IPS DF 6.9 (cell line): ENCODE results near the gene SLBP.
"Not testable (repeated sequence)": the region's sequence is repeated elsewhere in the genome, so short reads cannot be mapped to it uniquely, and the experiment has no call there.

Experiments
- DNase-seq: peaks from one replicate; pipeline ENCODE4 v3.0.0-alpha.2; 2013; ENCODE audit warnings: low read depth, low spot score
- H3K27ac ChIP-seq: one replicate; pipeline ENCODE4 v1.5.1; 2013; ENCODE audit warnings: low read length, control low read depth
- H3K27me3 ChIP-seq: 2 replicates; pipeline ENCODE4 v1.6.1; 2013; ENCODE audit warnings: mild to moderate bottlenecking, low read length; ENCODE audit not compliant: control insufficient read depth, insufficient read depth
- H3K36me3 ChIP-seq: 2 replicates; pipeline ENCODE4 v1.6.1; 2013; ENCODE audit warnings: low read length; ENCODE audit not compliant: control insufficient read depth, insufficient read depth
- H3K4me1 ChIP-seq: 2 replicates; pipeline ENCODE4 v1.6.1; 2013; ENCODE audit warnings: low read length; ENCODE audit not compliant: control insufficient read depth, insufficient read depth
- H3K4me3 ChIP-seq: 2 replicates; pipeline ENCODE4 v1.5.1; 2013; ENCODE audit warnings: mild to moderate bottlenecking, low read length
- H3K9me3 ChIP-seq: 2 replicates; pipeline ENCODE4 v1.6.1; 2013; ENCODE audit warnings: low read length, inconsistent platforms; ENCODE audit not compliant: control insufficient read depth, insufficient read depth
- WGBS: extraction: QIAGEN DNeasy Blood & Tissue Kit; methylation state at CpG from one replicate; pipeline ENCODE4 v1.1.7; 2013; ENCODE audit warnings: mixed read lengths, missing lambda C conversion rate; ENCODE audit not compliant: insufficient read length, insufficient coverage; 5-methylcytosine and 5-hydroxymethylcytosine counted together

SLBP gene

GRCh38 chr4:1674682-1675081 is 37.4 kb downstream of the SLBP start:
- H3K27me3 ChIP-seq = no peaks in the 10 kb centered on the region
- no peak for DNase-seq
- no peaks in the 10 kb centered on the region for H3K9me3 ChIP-seq
- no peak overlapping the region for H3K27ac ChIP-seq
- no peaks in the 10 kb centered on the region for H3K4me1 ChIP-seq
- no peaks in the 10 kb centered on the region for H3K36me3 ChIP-seq
- WGBS = no CpG with 5 or more reads among the region's 9 CpGs
- no peak overlapping the region for H3K4me3 ChIP-seq

- H3K4me1 ChIP-seq = no peaks in the 10 kb centered on the region
- no peaks in the 10 kb centered on the region for H3K27me3 ChIP-seq
- H3K9me3 ChIP-seq = no peaks in the 10 kb centered on the region
- H3K36me3 ChIP-seq = no peaks in the 10 kb centered on the region
- H3K4me3 ChIP-seq = no peak overlapping the region
- no peak overlapping the region for H3K27ac ChIP-seq
- WGBS = no CpG with 5 or more reads among the region's 20 CpGs
- no peak for DNase-seq
These were observed 38.4 kb downstream of the SLBP start for GRCh38 chr4:1673671-1674070.

- H3K4me3 ChIP-seq, H3K9me3 ChIP-seq, H3K36me3 ChIP-seq, DNase-seq, H3K27ac ChIP-seq, H3K4me1 ChIP-seq, H3K27me3 ChIP-seq: not testable (repeated sequence)
- WGBS = no CpG with 5 or more reads among the region's 20 CpGs
These were observed 41.1 kb downstream of the SLBP start for GRCh38 chr4:1671011-1671410.

- Histone ChIP-seq H3K9me3 (no peaks in the 10 kb centered on the region), H3K36me3 (no peaks in the 10 kb centered on the region), H3K27me3 (no peaks in the 10 kb centered on the region), H3K27ac (no peak overlapping the region), H3K4me3 (no peak overlapping the region), H3K4me1 (peaks cover 2% of the 10 kb centered on the region; the same call in 1 of the 2 replicates)
- DNase-seq = no peak
- WGBS = no CpG with 5 or more reads among the region's 11 CpGs
These were observed 41.8 kb downstream of the SLBP start for GRCh38 chr4:1670279-1670678.

- Histone ChIP-seq H3K4me1 (peaks cover 2% of the 10 kb centered on the region; the same call in 1 of the 2 replicates), H3K27me3 (no peaks in the 10 kb centered on the region), H3K4me3 (no peak overlapping the region), H3K9me3 (no peaks in the 10 kb centered on the region), H3K27ac (no peak overlapping the region), H3K36me3 (no peaks in the 10 kb centered on the region)
- no CpG with 5 or more reads among the region's 21 CpGs for WGBS
- DNase-seq = no peak
These were observed 42.3 kb downstream of the SLBP start for GRCh38 chr4:1669850-1670249.

GRCh38 chr4:1669270-1669669 is 42.8 kb downstream of the SLBP start:
- H3K36me3 ChIP-seq = no peaks in the 10 kb centered on the region
- H3K4me3 ChIP-seq = no peak overlapping the region
- H3K27me3 ChIP-seq = no peaks in the 10 kb centered on the region
- peaks cover 2% of the 10 kb centered on the region; the same call in 1 of the 2 replicates for H3K4me1 ChIP-seq
- H3K9me3 ChIP-seq = no peaks in the 10 kb centered on the region
- no CpG with 5 or more reads among the region's 12 CpGs for WGBS
- DNase-seq = no peak
- H3K27ac ChIP-seq = no peak overlapping the region

GRCh38 chr4:1668488-1668840 is 43.7 kb downstream of the SLBP start:
- H3K4me3 ChIP-seq = no peak overlapping the region
- no CpG with 5 or more reads among the region's 8 CpGs for WGBS
- H3K4me1 ChIP-seq = peaks cover 2% of the 10 kb centered on the region; the same call in 1 of the 2 replicates
- no peaks in the 10 kb centered on the region for H3K36me3 ChIP-seq
- H3K9me3 ChIP-seq = no peaks in the 10 kb centered on the region
- no peak for DNase-seq
- H3K27me3 ChIP-seq = no peaks in the 10 kb centered on the region
- H3K27ac ChIP-seq = no peak overlapping the region

GRCh38 chr4:1667273-1667672 is 44.8 kb downstream of the SLBP start:
- Histone ChIP-seq H3K27ac (no peak overlapping the region), H3K27me3 (no peaks in the 10 kb centered on the region), H3K4me3 (no peak overlapping the region), H3K4me1 (peaks cover 2% of the 10 kb centered on the region; the same call in 1 of the 2 replicates), H3K36me3 (no peaks in the 10 kb centered on the region), H3K9me3 (no peaks in the 10 kb centered on the region)
- no CpG with 5 or more reads among the region's 15 CpGs for WGBS
- no peak for DNase-seq

- no peaks in the 10 kb centered on the region for H3K27me3 ChIP-seq
- no CpG with 5 or more reads among the region's 12 CpGs for WGBS
- no peaks in the 10 kb centered on the region for H3K9me3 ChIP-seq
- peaks cover 2% of the 10 kb centered on the region; the same call in 1 of the 2 replicates for H3K4me1 ChIP-seq
- H3K4me3 ChIP-seq = no peak overlapping the region
- no peak overlapping the region for H3K27ac ChIP-seq
- no peaks in the 10 kb centered on the region for H3K36me3 ChIP-seq
- no peak for DNase-seq
These were observed 45.7 kb downstream of the SLBP start for GRCh38 chr4:1666391-1666790.

- Histone ChIP-seq H3K4me1 (peaks cover 2% of the 10 kb centered on the region; the same call in 1 of the 2 replicates), H3K4me3 (no peak overlapping the region), H3K9me3 (no peaks in the 10 kb centered on the region), H3K27ac (no peak overlapping the region), H3K27me3 (no peaks in the 10 kb centered on the region), H3K36me3 (no peaks in the 10 kb centered on the region)
- DNase-seq = no peak
- WGBS = no CpG with 5 or more reads among the region's 8 CpGs
These were observed 48.0 kb downstream of the SLBP start for GRCh38 chr4:1664141-1664540.

- Histone ChIP-seq H3K27ac (no peak overlapping the region), H3K4me3 (no peak overlapping the region), H3K27me3 (no peaks in the 10 kb centered on the region), H3K9me3 (no peaks in the 10 kb centered on the region), H3K4me1 (peaks cover 2% of the 10 kb centered on the region; the same call in 1 of the 2 replicates), H3K36me3 (no peaks in the 10 kb centered on the region)
- DNase-seq = no peak
- no CpG with 5 or more reads among the region's 5 CpGs for WGBS
These were observed 48.6 kb downstream of the SLBP start for GRCh38 chr4:1663549-1663948.
